ENCODE results near the gene EIF2AK2.

Gene EIF2AK2

DNA sequence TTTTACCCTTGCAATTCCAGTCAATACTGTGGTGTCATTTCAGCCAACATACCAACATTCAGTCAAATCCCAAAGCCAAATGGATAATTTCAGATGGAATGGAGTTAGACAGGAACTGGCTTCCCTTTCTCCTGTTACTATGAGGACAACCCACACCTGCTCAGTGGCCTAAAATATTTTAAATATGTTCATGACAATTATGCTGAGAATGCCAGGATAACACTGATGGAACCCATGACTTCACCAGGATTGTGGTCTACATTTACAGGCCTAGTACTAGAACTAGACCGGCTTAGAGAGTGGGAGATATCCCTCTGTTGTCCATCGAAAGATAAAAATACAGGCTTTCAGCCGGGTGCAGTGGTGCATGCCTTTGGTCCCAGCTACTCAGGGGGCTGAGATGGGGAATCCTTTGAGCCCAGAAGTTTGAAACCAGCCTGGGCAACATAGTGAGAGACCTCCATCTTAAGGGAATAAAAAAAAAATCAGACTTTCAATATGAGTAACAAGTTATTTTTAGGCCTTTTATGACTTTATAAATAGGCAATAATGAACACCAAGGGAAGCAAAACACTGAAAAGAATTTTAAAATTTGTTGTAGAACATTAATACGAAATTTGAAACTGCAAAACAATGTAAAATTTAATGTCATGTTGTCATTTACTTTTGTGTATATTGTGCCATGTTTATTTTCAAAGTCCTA is 58.2 kb downstream of the EIF2AK2 start:
- DNase-seq, result no peak

GRCh38 chr2:37096568-37096967 is 60.2 kb downstream of the EIF2AK2 start:
- no peak for DNase-seq

GRCh38 chr2:37091873-37092272 is 64.9 kb downstream of the EIF2AK2 start:
- DNase-seq, result no peak

DNA sequence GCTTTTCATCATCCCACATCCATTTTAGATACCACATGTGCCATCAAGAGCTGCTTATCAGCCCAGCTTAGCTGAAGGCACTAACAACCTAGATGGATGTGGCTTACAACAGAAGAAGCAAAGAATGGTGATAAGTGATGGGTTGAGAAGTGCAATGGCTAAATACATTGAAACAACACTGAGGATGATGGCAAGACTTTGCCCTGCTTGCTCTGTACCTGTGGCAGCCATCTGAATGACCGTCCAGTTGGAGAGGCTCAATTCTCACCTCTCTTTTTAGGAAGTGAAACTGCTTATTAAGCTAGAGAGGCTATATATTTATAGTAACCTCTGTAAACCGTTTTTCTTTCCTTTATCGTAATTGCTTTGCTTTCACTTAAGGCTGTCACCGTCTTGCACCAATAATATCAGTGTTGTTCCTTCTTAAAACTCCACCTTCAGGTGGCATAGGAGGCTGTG is 66.7 kb downstream of the EIF2AK2 start:
- DNase-seq, result no peak

DNA sequence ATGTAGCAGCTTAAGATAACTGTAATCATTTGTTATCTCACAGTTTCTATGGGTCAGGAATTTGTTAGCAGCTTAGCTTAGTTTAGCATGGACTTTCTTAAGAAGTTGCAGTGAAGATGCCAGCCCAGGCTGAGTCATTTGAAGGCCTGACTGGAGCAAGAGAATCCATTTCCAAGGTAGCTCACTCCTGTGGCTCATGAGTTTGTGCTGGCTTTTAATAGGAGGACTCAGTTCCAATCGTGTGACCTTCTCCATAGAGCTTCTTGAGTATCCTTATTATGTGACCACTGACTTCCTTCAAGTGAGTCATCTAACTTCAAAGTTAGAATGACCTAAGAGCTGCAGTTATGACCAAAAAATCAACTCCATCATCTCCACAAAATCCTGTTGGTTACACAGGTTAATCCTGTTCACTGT is 71.0 kb downstream of the EIF2AK2 start:
- no peak for DNase-seq

- no peak for DNase-seq
Measured at GRCh38 chr2:37084797-37085196, 72.0 kb downstream of the EIF2AK2 start.

- DNase-seq, result peak; percentile 93
Measured at GRCh38 chr2:37083873-37084794, 72.6 kb downstream of the EIF2AK2 start, which contains the start of the genes GPATCH11 and HEATR5B. Gene GPATCH11 (plus strand): TSS chr2:37084518. CDS start chr2:37088382, 3,864 bp downstream. Gene HEATR5B (minus strand): TSS chr2:37084372. CDS start chr2:37083414, 958 bp downstream.

- no peak for DNase-seq
Measured at GRCh38 chr2:37080689-37081088, 76.1 kb downstream of the EIF2AK2 start.

- DNase-seq, result no peak
Measured at GRCh38 chr2:37080266-37080665, 76.5 kb downstream of the EIF2AK2 start.

- DNase-seq, result no peak
Measured at GRCh38 chr2:37070931-37071330, 85.8 kb downstream of the EIF2AK2 start.

DNA sequence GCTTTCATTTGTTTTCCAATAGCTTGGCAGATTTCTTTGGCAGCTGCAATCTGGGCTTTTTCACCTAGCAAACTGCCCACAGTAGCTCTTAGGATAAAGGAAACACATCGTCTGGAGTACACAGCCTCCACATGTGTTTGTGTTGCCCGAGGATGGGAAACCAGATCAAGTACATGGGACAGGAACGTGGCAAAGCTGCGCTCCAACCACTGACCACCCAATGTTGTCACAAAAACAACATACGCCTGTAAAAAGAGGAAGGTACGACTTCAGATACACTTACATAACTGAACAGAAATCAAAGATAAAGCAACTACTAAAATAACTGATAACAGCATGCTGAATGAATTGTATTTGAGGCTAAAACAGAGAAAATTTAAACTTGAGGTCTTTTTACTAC is 88.1 kb downstream of the EIF2AK2 start:
- no peak for DNase-seq

DNA sequence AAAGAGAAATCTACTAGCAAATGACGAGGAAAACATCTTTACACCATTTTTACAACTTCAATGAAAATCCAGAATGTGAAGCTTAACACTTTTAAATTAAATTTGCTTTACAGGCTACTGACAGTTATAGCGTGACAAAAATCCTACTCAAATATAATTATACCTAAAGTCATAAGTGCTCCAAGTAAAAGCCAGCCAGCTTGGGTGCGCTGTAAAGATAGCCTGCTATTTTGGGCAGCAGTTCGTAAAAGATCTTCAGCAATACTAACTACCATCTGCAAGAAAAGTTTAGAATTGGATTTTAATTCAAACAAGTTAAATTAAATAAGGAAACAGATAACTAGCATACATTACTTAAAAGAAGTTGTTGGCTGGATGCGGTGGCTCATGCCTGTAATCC is 95.0 kb downstream of the EIF2AK2 start:
- no peak for DNase-seq

GRCh38 chr2:37061013-37061711 is 95.6 kb downstream of the EIF2AK2 start:
- no peak for DNase-seq

DNA sequence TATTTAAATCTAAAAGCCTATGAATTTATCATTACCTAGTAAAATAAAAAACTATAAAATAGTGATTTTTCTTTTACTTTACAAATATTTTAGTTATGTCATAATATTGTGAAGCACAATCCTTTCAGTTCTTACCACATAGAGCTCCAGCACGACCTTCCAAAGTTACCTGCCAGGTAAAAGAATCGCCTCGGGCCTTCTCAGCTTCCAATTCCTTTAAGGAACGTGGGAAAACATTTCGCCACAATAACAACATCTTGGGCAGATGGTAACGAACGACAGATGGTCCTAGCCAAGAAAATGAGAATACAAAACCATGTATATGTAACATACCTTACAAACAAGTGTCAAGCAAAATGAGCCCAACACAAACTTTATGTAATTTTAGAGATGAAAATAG is 96.3 kb downstream of the EIF2AK2 start:
- no peak for DNase-seq

GRCh38 chr2:37059841-37060240 is 96.9 kb downstream of the EIF2AK2 start:
- DNase-seq, result no peak

- no peak for DNase-seq
Measured at GRCh38 chr2:37052600-37053332, 104.0 kb downstream of the EIF2AK2 start.

Measured in stimulated activated CD4-positive, alpha-beta T cell treated with anti-CD3 and anti-CD28 coated beads, Interleukin-2, amount 100 ng/mL, for 24 hours (primary cell).